ENCODE measurements around the gene NEU2.

The NEU2 gene

DNA sequence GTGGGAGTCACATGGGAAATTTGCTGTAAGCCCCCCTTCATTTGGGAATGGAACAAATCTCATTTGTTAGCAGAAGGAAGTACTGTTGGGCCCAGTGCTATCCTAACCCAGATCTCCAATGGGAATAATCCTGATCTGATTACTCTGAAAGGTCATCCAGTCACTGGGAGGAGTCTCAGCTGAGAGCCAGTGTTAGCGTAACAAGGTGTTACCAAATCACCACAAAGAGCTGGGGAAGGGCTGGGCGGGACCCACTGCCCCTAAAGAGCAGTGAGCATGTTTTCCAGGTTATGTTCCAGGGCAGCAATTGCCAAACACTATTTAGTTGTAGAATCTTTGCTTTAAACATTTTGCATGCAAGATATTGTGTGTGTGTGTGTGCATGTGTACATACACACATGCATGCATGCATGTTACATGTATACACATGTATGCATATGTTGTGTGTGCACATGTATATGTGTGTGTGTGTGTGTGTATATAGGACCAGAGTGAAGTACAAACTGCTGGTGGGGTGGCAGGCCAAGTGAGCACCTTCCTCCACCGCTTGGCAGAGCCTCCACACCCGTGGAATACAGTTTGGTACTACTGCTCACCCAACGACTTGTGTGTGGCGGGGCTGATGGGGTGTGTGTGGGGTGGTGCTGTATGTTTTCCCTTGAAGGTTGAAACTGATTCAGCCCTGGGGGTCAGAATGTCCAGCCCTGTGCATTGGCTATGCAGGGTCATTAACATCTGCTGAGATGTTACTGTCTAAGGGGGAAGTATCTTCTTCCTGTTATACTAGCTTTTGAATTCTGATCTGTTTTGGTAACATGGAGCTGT lies 42.9 kb downstream of the NEU2 start:
- Histone ChIP-seq H3K4me1 (no peaks in the 10 kb centered on the region), H3K4me3 (no peak overlapping the region), H3K27me3 (ENCODE audit: low read depth) (no peaks in the 10 kb centered on the region), H3K36me3 (replicated peaks) (no peaks in the 10 kb centered on the region), H3K9me3 (0 out of 2 replicates have a peak, but pooled peaks cover 2% of the 10 kb centered on the region)
- no peak for DNase-seq (ENCODE audit: low spot score in 2 of 2)
- in situ Hi-C loops (cut with MboI; ENCODE audit: low sequenced_read_pairs), result no loop called here

DNA sequence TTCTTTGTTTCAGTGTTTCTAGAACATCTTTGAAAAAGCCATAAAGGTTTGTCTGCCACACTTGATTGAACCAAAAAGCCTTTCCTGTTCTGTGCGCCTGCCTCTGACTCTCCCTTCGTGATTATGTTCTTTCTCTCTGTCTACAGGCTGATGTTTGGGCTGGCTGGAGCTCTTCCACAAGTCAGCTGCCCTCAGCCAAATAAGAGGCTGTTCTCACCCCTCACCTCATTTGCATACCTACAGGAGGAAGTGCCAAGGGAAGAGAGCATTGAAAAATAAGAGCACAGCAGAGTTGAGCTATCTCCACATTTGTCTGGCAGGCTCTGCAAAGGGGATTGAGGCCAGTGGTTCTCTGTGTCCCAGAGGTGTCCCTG lies 43.5 kb downstream of the NEU2 start:
- Histone ChIP-seq H3K36me3 (replicated peaks) (no peaks in the 10 kb centered on the region), H3K4me1 (no peaks in the 10 kb centered on the region), H3K4me3 (no peak overlapping the region), H3K27me3 (ENCODE audit: low read depth) (no peaks in the 10 kb centered on the region), H3K9me3 (0 out of 2 replicates have a peak, but pooled peaks cover 2% of the 10 kb centered on the region)
- in situ Hi-C loops (cut with MboI; ENCODE audit: low sequenced_read_pairs), result no loop called here
- no peak for DNase-seq (ENCODE audit: low spot score in 2 of 2)

DNA sequence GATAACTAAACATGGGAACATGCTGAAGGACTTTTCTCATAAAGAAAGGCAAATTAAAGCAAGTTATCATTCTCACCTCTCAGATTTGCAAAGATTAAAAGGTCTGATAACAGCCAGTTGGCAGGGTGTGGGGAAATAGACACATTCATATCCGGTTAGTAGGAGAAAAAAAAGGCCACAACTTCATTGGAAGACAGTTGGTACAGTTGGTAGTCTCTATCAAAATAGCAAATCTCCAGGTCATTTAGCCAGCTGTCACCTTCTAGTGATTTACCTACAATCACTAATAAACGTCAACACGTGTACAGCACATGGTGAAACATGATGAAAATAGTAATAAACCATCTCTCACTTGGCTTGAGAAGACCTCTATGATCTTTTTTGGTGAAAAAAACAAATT lies 44.3 kb downstream of the NEU2 start:
- Histone ChIP-seq H3K36me3 (replicated peaks) (no peaks in the 10 kb centered on the region), H3K9me3 (0 out of 2 replicates have a peak, but pooled peaks cover 1% of the 10 kb centered on the region), H3K27me3 (ENCODE audit: low read depth) (no peaks in the 10 kb centered on the region), H3K4me3 (no peak overlapping the region), H3K4me1 (no peaks in the 10 kb centered on the region)
- DNase-seq (ENCODE audit: low spot score in 2 of 2), result no peak
- in situ Hi-C loops (cut with MboI; ENCODE audit: low sequenced_read_pairs), result no loop called here

DNA sequence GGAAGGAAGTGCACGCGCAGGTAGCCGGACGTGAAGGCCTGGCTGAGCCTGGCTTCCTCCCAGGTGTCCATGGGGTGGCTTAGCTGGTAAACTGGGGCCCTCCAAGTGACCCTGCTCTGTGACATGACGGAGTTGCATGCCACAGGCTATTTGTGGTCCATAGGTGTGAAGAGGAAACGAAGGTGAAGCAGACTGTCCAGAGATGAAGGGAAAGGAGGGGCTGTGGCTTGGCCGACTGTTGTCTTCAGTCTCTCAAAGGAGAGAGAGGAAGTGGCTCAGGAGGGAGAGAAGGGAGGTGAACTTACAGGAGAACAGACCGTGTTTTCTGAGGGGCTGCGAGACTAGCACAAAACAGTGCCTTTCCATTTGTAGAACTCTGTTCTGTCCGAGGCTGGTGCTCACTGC lies 47.0 kb downstream of the NEU2 start:
- in situ Hi-C loops (cut with MboI; ENCODE audit: low sequenced_read_pairs), result no loop called here
- H3K9me3 ChIP-seq, result no peaks in the 10 kb centered on the region
- no peaks in the 10 kb centered on the region for H3K4me1 ChIP-seq

DNA sequence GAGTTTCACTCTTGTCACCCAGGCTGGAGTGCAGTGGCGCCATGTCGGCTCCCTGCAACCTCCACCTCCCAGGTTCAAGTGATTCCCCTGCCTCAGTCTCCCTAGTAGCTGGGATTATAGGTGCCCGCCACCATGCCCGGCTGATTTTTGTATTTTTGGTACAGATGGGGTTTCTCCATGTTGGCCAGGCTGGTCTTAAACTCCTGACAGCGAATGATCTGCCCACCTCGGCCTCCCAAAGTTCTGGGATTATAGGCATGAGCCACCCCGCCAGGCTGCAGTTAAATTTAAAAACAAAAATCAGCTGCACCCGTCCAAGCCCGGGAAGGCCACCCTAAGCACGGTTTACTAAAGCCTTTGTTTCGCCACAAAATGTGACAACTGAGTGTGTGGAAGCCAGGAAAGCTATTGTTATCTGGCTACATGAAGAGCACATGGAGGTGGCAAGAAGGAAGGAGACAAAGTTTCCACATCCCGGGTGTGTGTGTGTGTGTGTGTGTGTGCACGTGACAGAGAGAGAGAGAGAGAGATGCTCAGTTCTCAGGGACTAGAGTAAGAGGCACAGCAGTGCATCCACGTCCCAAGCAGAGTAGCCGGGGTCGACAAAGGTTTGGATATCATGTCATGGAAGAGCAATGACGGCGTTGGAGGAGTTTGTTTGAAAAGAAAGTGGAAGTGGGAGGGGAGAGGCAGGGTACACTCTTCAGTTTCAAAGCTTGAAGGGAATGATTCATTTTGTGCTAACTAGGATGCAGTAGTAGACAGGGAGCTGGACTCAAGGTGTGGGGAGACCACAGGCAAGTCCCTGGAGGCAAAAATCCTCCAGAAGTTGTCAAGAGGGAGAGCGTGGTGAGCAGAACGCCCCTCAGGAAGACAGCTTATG lies 47.7 kb downstream of the NEU2 start:
- in situ Hi-C loops (cut with MboI; ENCODE audit: low sequenced_read_pairs), result no loop called here
- H3K36me3 ChIP-seq (replicated peaks), result no peaks in the 10 kb centered on the region
- H3K4me3 ChIP-seq, result no peak overlapping the region
- no peaks in the 10 kb centered on the region for H3K4me1 ChIP-seq
- H3K9me3 ChIP-seq, result no peaks in the 10 kb centered on the region
- no peak for DNase-seq (ENCODE audit: low spot score in 2 of 2)
- no peaks in the 10 kb centered on the region for H3K27me3 ChIP-seq (ENCODE audit: low read depth)

More for the DNA sequence above, 47.0 kb downstream of the NEU2 start:
- H3K4me3 ChIP-seq, result no peak overlapping the region
- H3K27me3 ChIP-seq (ENCODE audit: low read depth), result no peaks in the 10 kb centered on the region
- H3K36me3 ChIP-seq (replicated peaks), result no peaks in the 10 kb centered on the region
- DNase-seq (ENCODE audit: low spot score in 2 of 2), result no peak

- in situ Hi-C loops (cut with MboI; ENCODE audit: low sequenced_read_pairs), result no loop called here
- no peak overlapping the region for H3K4me3 ChIP-seq
- DNase-seq (ENCODE audit: low spot score in 2 of 2), result no peak
- no peaks in the 10 kb centered on the region for H3K9me3 ChIP-seq
- H3K27me3 ChIP-seq (ENCODE audit: low read depth), result no peaks in the 10 kb centered on the region
- H3K4me1 ChIP-seq, result no peaks in the 10 kb centered on the region
- H3K36me3 ChIP-seq (replicated peaks), result no peaks in the 10 kb centered on the region
Measured at GRCh38 chr2:233080836-233081229, 48.4 kb downstream of the NEU2 start.

- no peaks in the 10 kb centered on the region for H3K9me3 ChIP-seq
- no peaks in the 10 kb centered on the region for H3K27me3 ChIP-seq (ENCODE audit: low read depth)
- no peaks in the 10 kb centered on the region for H3K36me3 ChIP-seq (replicated peaks)
- no peaks in the 10 kb centered on the region for H3K4me1 ChIP-seq
- no peak for DNase-seq (ENCODE audit: low spot score in 2 of 2)
- H3K4me3 ChIP-seq, result no peak overlapping the region
- in situ Hi-C loops (cut with MboI; ENCODE audit: low sequenced_read_pairs), result no loop called here
Measured at GRCh38 chr2:233081232-233081730, 48.8 kb downstream of the NEU2 start.

DNA sequence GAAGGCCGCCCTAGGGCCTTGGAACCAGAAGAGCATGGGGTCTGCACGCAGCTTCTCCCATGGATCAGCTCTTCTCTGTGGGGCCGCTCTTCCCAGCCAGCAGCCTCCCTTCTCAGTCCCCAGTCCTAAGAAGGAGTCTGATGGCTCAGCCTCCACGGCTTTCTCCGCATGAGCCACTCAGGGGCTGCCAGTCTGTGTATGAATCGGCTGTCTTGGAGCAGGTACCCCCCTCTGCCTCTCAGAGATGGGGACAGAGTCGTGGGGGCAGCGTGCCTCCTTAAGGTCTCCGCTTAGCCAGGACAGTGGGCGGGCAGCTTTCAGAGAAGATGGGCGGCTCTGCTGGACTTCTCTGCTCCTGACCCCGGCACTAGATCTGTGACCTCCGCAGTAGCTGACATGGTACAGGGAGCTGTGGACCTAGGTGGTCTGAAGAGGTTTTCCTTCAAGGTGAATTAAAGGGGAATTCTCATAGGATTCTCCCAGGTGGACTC lies 49.3 kb downstream of the NEU2 start:
- Histone ChIP-seq H3K4me1 (no peaks in the 10 kb centered on the region), H3K27me3 (ENCODE audit: low read depth) (no peaks in the 10 kb centered on the region), H3K36me3 (replicated peaks) (no peaks in the 10 kb centered on the region), H3K4me3 (no peak overlapping the region), H3K9me3 (no peaks in the 10 kb centered on the region)
- no peak for DNase-seq (ENCODE audit: low spot score in 2 of 2)
- in situ Hi-C loops (cut with MboI; ENCODE audit: low sequenced_read_pairs), result no loop called here

DNA sequence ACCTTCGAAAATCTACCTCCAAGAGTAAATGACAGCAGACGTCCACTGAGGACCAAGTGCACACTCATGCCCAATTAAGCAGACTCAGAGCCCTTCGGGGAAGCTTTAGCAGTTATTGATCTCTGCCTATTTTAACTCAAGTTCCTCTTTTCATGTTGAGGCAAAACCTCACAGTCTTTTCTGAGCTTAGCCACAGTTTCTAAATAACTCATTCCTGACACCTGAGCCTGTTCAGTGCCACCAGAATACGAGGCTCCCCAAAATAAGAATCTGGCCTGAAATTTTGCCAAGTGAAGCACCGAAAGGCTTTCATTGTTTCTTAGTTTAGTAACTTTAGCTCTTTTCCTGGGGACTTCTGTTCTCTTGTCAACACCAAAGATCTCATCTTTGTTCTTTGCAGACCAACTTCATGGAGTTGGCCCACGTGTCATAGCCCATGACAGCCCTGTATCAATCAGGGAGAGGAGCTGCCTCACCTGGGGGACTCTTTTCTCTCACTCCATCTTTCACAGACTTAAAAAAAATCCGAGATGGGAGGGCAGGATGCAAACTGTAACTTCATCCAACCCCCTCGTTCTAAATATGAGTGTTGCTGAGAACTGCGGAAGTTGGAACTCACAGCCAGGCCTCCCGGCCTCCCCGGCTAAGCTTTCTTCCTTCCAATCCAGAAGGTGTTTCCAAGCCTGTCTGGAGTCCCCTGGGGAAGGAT lies 49.9 kb downstream of the NEU2 start:
- H3K9me3 ChIP-seq, result no peaks in the 10 kb centered on the region
- no peak overlapping the region for H3K4me3 ChIP-seq
- in situ Hi-C loops (cut with MboI; ENCODE audit: low sequenced_read_pairs), result no loop called here
- H3K36me3 ChIP-seq (replicated peaks), result no peaks in the 10 kb centered on the region
- DNase-seq (ENCODE audit: low spot score in 2 of 2), result no peak
- H3K4me1 ChIP-seq, result no peaks in the 10 kb centered on the region
- no peaks in the 10 kb centered on the region for H3K27me3 ChIP-seq (ENCODE audit: low read depth)

GRCh38 chr2:233082931-233083755 lies 50.7 kb downstream of the NEU2 start:
- in situ Hi-C loops (cut with MboI; ENCODE audit: low sequenced_read_pairs), result no loop called here
- Histone ChIP-seq H3K36me3 (replicated peaks) (no peaks in the 10 kb centered on the region), H3K27me3 (ENCODE audit: low read depth) (no peaks in the 10 kb centered on the region), H3K9me3 (no peaks in the 10 kb centered on the region), H3K4me3 (no peak overlapping the region), H3K4me1 (no peaks in the 10 kb centered on the region)
- no peak for DNase-seq (ENCODE audit: low spot score in 2 of 2)

DNA sequence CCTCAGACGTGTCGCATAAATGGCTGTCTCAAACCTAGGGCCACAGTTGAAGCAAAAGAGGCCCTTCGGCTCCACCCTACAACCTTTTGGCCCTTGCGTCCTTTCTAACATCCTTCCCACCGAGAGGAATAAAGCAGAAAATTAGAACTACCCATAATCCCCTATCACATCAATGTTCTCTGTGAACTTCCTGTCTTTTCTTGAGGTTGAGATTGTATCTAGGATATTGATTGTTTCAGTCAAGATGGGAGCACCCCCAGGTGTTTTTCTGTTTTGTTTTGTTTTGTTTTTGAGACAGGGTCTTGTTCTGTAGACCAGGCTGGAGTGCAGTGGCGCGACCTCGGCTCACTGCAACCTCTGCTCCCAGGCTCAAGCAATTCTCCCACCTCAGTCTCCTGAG lies 51.3 kb downstream of the NEU2 start:
- no peaks in the 10 kb centered on the region for H3K36me3 ChIP-seq (replicated peaks)
- no peaks in the 10 kb centered on the region for H3K4me1 ChIP-seq
- DNase-seq (ENCODE audit: low spot score in 2 of 2), result no peak
- H3K9me3 ChIP-seq, result no peaks in the 10 kb centered on the region
- no peak overlapping the region for H3K4me3 ChIP-seq
- H3K27me3 ChIP-seq (ENCODE audit: low read depth), result no peaks in the 10 kb centered on the region
- in situ Hi-C loops (cut with MboI; ENCODE audit: low sequenced_read_pairs), result no loop called here

- no peaks in the 10 kb centered on the region for H3K4me1 ChIP-seq
- in situ Hi-C loops (cut with MboI; ENCODE audit: low sequenced_read_pairs), result no loop called here
- no peak overlapping the region for H3K4me3 ChIP-seq
- no peaks in the 10 kb centered on the region for H3K9me3 ChIP-seq
- DNase-seq (ENCODE audit: low spot score in 2 of 2), result no peak
- no peaks in the 10 kb centered on the region for H3K36me3 ChIP-seq (replicated peaks)
- no peaks in the 10 kb centered on the region for H3K27me3 ChIP-seq (ENCODE audit: low read depth)
Measured at GRCh38 chr2:233084488-233084887, 52.0 kb downstream of the NEU2 start.
